HepG2 (cell line): Measurements from ENCODE around the gene ERCC2.

Experiments used
- CTCF ChIP-seq: sonication (generic); formaldehyde crosslinking; IDR thresholded peaks from 2 replicates; pipeline ENCODE4 v1.5.0; 2020; ENCODE audit warnings: mild to moderate bottlenecking, missing genetic modification reagents, moderate library complexity
- GLI4 ChIP-seq: sonication (generic); formaldehyde crosslinking; IDR thresholded peaks from 2 replicates; pipeline ENCODE4 v1.5.1; 2020; ENCODE audit warnings: missing genetic modification reagents, mild to moderate bottlenecking, moderate library complexity, borderline replicate concordance
- PHB2 ChIP-seq: fragments of 450-650 bp; IDR thresholded peaks from 2 replicates; pipeline ENCODE4 v1.6.1; 2018; ENCODE audit not compliant: partially characterized antibody
- POLR2AphosphoS5 ChIP-seq: IDR thresholded peaks from 2 replicates; pipeline ENCODE4 v1.6.1; 2012; ENCODE audit warnings: low read depth, low read length
- REST ChIP-seq, 2 experiments: IDR thresholded peaks; 2 replicates each; pipeline ENCODE4 v1.6.1; 2011 to 2012; ENCODE audit warnings: low read length in 2 of 2, borderline replicate concordance in 1 of 2, low read depth in 1 of 2, mild to moderate bottlenecking in 1 of 2, moderate library complexity in 1 of 2
- SMARCC2 ChIP-seq: fragments of 450-650 bp; IDR thresholded peaks from 2 replicates; pipeline ENCODE4 v1.6.1; 2017; ENCODE audit warnings: antibody characterized with exemption, mild to moderate bottlenecking
- USF2 ChIP-seq, 2 experiments: sonication (generic) in 1 of 2; formaldehyde crosslinking in 1 of 2; IDR thresholded peaks; 2 replicates each; pipeline versions ENCODE4 v1.5.1 to v1.6.1; 2011 to 2020; ENCODE audit warnings: borderline replicate concordance in 1 of 2, low read depth in 1 of 2, low read length in 1 of 2, mild to moderate bottlenecking in 1 of 2, missing genetic modification reagents in 1 of 2, moderate library complexity in 1 of 2
- ZBTB26 ChIP-seq: IDR thresholded peaks from 2 replicates; pipeline ENCODE4 v1.6.1; 2016; ENCODE audit warnings: missing compliant biosample characterization, missing genetic modification reagents, borderline replicate concordance
- ZNF10 ChIP-seq: sonication (generic); formaldehyde crosslinking; IDR thresholded peaks from 2 replicates; pipeline ENCODE4 v1.4.0; 2020; ENCODE audit warnings: mild to moderate bottlenecking, low read depth, missing genetic modification reagents, borderline replicate concordance
- ZNF570 ChIP-seq: sonication (generic); formaldehyde crosslinking; IDR thresholded peaks from 2 replicates; pipeline ENCODE4 v1.4.0; 2020; ENCODE audit warnings: mild to moderate bottlenecking, missing genetic modification reagents, borderline replicate concordance

- TF ChIP-seq ZNF570 (CRISPR knock-in tag) (no peak), REST (IDR thresholded peaks at IDR 0.05; ENCODE audit: borderline replicate concordance in 1 of 2, low read depth in 1 of 2, low read length in 2 of 2) (no peak), POLR2AphosphoS5 (no peak), PHB2 (no peak), USF2 (IDR thresholded peaks at IDR 0.05; ENCODE audit: low read depth, low read length) (no peak), USF2 (CRISPR knock-in tag; IDR thresholded peaks at IDR 0.05; ENCODE audit: borderline replicate concordance) (no peak), SMARCC2 (no peak), ZNF10 (CRISPR knock-in tag) (no peak), ZBTB26 (no peak), CTCF (CRISPR knock-in tag) (no peak), GLI4 (no peak)
Measured at GRCh38 chr19:45408830-45409556, 38.6 kb upstream of the ERCC2 start.
